Mammary epithelial cell (primary cell): ENCODE results near the gene PARD3B.

ENCODE experiments used
- CTCF ChIP-seq, 2 donors: IDR thresholded peaks in 1 of 2; conservative IDR thresholded peaks in 1 of 2; 2 replicates each; pipeline ENCODE4 v1.5.1; 2011 to 2012; ENCODE audit warnings: inconsistent platforms in 2 of 2, low read length in 2 of 2, mild to moderate bottlenecking in 2 of 2, control low read depth in 1 of 2, low read depth in 1 of 2; ENCODE audit not compliant: insufficient read depth in 1 of 2; ENCODE audit errors: extremely low read depth in 1 of 2
- EZH2 ChIP-seq: IDR thresholded peaks from 2 replicates; pipeline ENCODE4 v1.6.1; 2012; ENCODE audit warnings: low read length, inconsistent platforms, borderline replicate concordance

- no peak for TF ChIP-seq CTCF (conservative IDR thresholded peaks at IDR 0.05 in 1 of 2, IDR thresholded peaks at IDR 0.05 in 1 of 2; ENCODE audit: extremely low read depth in 1 of 2, insufficient read depth in 1 of 2, low read depth in 1 of 2, low read length in 2 of 2)
- no peak for TF ChIP-seq EZH2
These were observed 544.7 kb downstream of the PARD3B start for GRCh38 chr2:205089958-205090357.
